Liver (tissue), 9 donors: ENCODE data around the gene THOC7. TPM values are rescaled to one million over a fixed set of nuclear protein-coding genes. Genes with fewer than 3 reads are reported as not detected.

ENCODE experiments used
- DNase-seq: peaks from one replicate; pipeline ENCODE4 v3.0.0-alpha.2; 2017; ENCODE audit warnings: low spot score
- H3K27ac ChIP-seq, 2 donors: one replicate each; pipeline ENCODE4 v1.7.0; 2013; ENCODE audit warnings: inconsistent platforms in 2 of 2, low read length in 2 of 2, control low read depth in 1 of 2, low read depth in 1 of 2, mild to moderate bottlenecking in 1 of 2
- H3K27me3 ChIP-seq, 4 donors: one replicate each; pipeline versions ENCODE4 v1.6.1 to v1.7.0; 2013; ENCODE audit warnings: low read length in 3 of 4, inconsistent platforms in 1 of 4, mild to moderate bottlenecking in 1 of 4, moderate library complexity in 1 of 4; ENCODE audit not compliant: control insufficient read depth in 4 of 4, insufficient read depth in 4 of 4
- H3K36me3 ChIP-seq, 4 donors: one replicate each; pipeline versions ENCODE4 v1.6.1 to v1.7.0; 2013; ENCODE audit warnings: low read length in 3 of 4, mild to moderate bottlenecking in 3 of 4, low read depth in 1 of 4, moderate library complexity in 1 of 4; ENCODE audit not compliant: control insufficient read depth in 4 of 4, insufficient read depth in 3 of 4
- H3K4me1 ChIP-seq, 4 donors: one replicate each; pipeline versions ENCODE4 v1.6.1 to v1.7.0; 2013; ENCODE audit warnings: low read length in 3 of 4, mild to moderate bottlenecking in 3 of 4, moderate library complexity in 1 of 4; ENCODE audit not compliant: control insufficient read depth in 4 of 4, insufficient read depth in 4 of 4
- H3K4me3 ChIP-seq, 3 donors: one replicate each; pipeline versions ENCODE4 v1.6.1 to v1.7.0; 2013; ENCODE audit warnings: low read length in 3 of 3, control low read depth in 1 of 3, low read depth in 1 of 3, mild to moderate bottlenecking in 1 of 3
- H3K9ac ChIP-seq, 2 donors: one replicate each; pipeline ENCODE4 v1.7.0; 2013; ENCODE audit warnings: low read length in 2 of 2, mild to moderate bottlenecking in 2 of 2, moderate library complexity in 2 of 2, control low read depth in 1 of 2, low read depth in 1 of 2
- H3K9me3 ChIP-seq, 4 donors: one replicate each; pipeline versions ENCODE4 v1.6.1 to v1.7.0; 2013; ENCODE audit warnings: low read length in 3 of 4; ENCODE audit not compliant: control insufficient read depth in 4 of 4
- CTCF ChIP-seq: fragments of 150-350 bp; IDR thresholded peaks from 2 replicates; pipeline ENCODE4 v1.5.1; 2017; ENCODE audit warnings: improper control_type of control experiment, low read depth, low read length; ENCODE audit not compliant: missing input control
- EGR1 ChIP-seq, 2 donors: IDR thresholded peaks; 2 replicates each; pipeline ENCODE4 v1.6.1; 2016 to 2018; ENCODE audit warnings: antibody characterized with exemption in 2 of 2, low read depth in 2 of 2
- FOXA1 ChIP-seq: IDR thresholded peaks from 2 replicates; pipeline ENCODE4 v1.6.1; 2016; ENCODE audit warnings: antibody characterized with exemption
- FOXA2 ChIP-seq: IDR thresholded peaks from 2 replicates; pipeline ENCODE4 v1.6.1; 2016; ENCODE audit warnings: antibody characterized with exemption
- GABPA ChIP-seq, 2 donors: IDR thresholded peaks in 1 of 2; conservative IDR thresholded peaks in 1 of 2; 2 replicates each; pipeline ENCODE4 v1.6.1; 2016; ENCODE audit warnings: antibody characterized with exemption in 2 of 2, mild to moderate bottlenecking in 1 of 2, moderate library complexity in 1 of 2
- HNF4A ChIP-seq, 2 donors: conservative IDR thresholded peaks; 2 replicates each; pipeline ENCODE4 v1.6.1; 2016; ENCODE audit warnings: antibody characterized with exemption in 2 of 2, mild to moderate bottlenecking in 2 of 2
- HNF4G ChIP-seq: IDR thresholded peaks from 2 replicates; pipeline ENCODE4 v1.6.1; 2016; ENCODE audit warnings: antibody characterized with exemption
- JUND ChIP-seq, 2 donors: IDR thresholded peaks; 2 replicates each; pipeline ENCODE4 v1.6.1; 2016; ENCODE audit warnings: antibody characterized with exemption in 2 of 2
- NR2F2 ChIP-seq: IDR thresholded peaks from 2 replicates; pipeline ENCODE4 v1.6.1; 2016; ENCODE audit warnings: antibody characterized with exemption
- RAD21 ChIP-seq, 2 donors: IDR thresholded peaks; 2 replicates each; pipeline ENCODE4 v1.6.1; 2016; ENCODE audit warnings: antibody characterized with exemption in 2 of 2, mild to moderate bottlenecking in 2 of 2
- REST ChIP-seq: IDR thresholded peaks from 2 replicates; pipeline ENCODE4 v1.6.1; 2016; ENCODE audit warnings: antibody characterized with exemption, mild to moderate bottlenecking
- RXRA ChIP-seq, 2 donors: IDR thresholded peaks; 2 replicates each; pipeline ENCODE4 v1.6.1; 2017 to 2018; ENCODE audit warnings: antibody characterized with exemption in 2 of 2, mild to moderate bottlenecking in 1 of 2
- SP1 ChIP-seq: IDR thresholded peaks from 2 replicates; pipeline ENCODE4 v1.6.1; 2018; ENCODE audit warnings: antibody characterized with exemption, mild to moderate bottlenecking
- TAF1 ChIP-seq: conservative IDR thresholded peaks from 2 replicates; pipeline ENCODE4 v1.6.1; 2016; ENCODE audit warnings: antibody characterized with exemption, mild to moderate bottlenecking
- YY1 ChIP-seq: IDR thresholded peaks from 2 replicates; pipeline ENCODE4 v1.6.1; 2016; ENCODE audit warnings: antibody characterized with exemption, mild to moderate bottlenecking
- WGBS: extraction: QIAGEN DNeasy Blood & Tissue Kit; methylation state at CpG from one replicate; pipeline ENCODE4 v1.1.7; 2013; 5-methylcytosine and 5-hydroxymethylcytosine counted together
- polyA plus RNA-seq, 2 donors: library from polyadenylated mRNA; stranded (reverse) in 1 of 2; unstranded in 1 of 2; fragments of 200-250 nt in 1 of 2; fragments of >200 nt in 1 of 2; fragmentation: Nextera tagmentation in 1 of 2; extraction: Ambion mirVana in 1 of 2; gene quantifications; one replicate each; pipeline versions ENCODE4 v1.2.1 to v1.2.3, GENCODE V29; 2013 to 2015
- total RNA-seq, 2 donors: library from RNA; depleted of rRNA; stranded (reverse); fragments of >200 nt; gene quantifications; one replicate each; pipeline ENCODE4 v1.2.3, GENCODE V29; 2014
- TF ChIP-seq, protein P1 (sequence below): IDR thresholded peaks from 2 replicates; pipeline ENCODE4 v1.6.1; 2016; ENCODE audit warnings: antibody characterized with exemption
- TF ChIP-seq, protein P2 (sequence below): IDR thresholded peaks from 2 replicates; pipeline ENCODE4 v1.6.1; 2016; ENCODE audit warnings: antibody characterized with exemption
- donor health status: healthy.
- donor health status: healthy.
- donor health status: healthy.
- donor health status: healthy.
- donor health status: healthy.

Gene THOC7
- total and polyA plus RNA-seq, 4 donors: 11.7 to 38.6 (median 23.0) TPM

DNA sequence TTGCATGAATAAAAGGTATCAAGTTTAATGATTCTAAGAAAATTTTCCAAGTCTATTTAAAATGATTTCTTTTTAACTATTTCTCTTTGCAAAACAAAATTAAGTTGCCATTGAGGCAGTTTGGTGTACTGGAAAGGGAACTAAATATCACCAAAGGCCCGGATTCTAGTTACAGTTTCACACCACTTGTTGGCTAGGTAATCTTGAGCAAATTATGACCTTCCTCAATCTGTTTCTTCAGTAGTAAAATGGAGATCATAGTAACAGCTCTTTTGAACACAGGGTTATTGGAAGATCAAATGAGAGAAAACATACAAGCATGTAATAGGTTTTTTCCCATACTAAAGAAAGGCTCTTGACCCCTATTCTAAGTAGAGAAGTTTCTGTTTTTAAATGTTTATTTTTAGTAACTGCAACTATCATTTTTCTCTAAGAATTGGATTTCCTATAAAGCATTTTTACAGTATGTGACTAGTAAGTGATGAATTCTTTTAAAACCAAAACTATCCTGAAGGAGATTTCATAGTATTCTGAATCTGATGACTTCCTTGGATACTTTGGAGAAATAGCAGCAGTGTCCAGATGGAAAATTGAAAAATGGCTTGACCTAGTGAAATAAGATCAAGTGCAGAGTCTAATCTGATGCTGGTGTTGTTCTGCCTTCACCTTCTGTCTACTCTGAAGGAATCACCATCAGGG, 32.9 kb upstream of the THOC7 start:
- no peaks in the 10 kb centered on the region for H3K27me3 ChIP-seq
- 82% methylated on average over 1 of the region's 1 CpG for WGBS
- TF ChIP-seq EGR1 (IDR thresholded peaks at IDR 0.05; ENCODE audit: low read depth in 2 of 2): no peak
- no peak for TF ChIP-seq HNF4G
- TF ChIP-seq, protein P1, sequence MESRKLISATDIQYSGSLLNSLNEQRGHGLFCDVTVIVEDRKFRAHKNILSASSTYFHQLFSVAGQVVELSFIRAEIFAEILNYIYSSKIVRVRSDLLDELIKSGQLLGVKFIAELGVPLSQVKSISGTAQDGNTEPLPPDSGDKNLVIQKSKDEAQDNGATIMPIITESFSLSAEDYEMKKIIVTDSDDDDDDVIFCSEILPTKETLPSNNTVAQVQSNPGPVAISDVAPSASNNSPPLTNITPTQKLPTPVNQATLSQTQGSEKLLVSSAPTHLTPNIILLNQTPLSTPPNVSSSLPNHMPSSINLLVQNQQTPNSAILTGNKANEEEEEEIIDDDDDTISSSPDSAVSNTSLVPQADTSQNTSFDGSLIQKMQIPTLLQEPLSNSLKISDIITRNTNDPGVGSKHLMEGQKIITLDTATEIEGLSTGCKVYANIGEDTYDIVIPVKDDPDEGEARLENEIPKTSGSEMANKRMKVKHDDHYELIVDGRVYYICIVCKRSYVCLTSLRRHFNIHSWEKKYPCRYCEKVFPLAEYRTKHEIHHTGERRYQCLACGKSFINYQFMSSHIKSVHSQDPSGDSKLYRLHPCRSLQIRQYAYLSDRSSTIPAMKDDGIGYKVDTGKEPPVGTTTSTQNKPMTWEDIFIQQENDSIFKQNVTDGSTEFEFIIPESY: no peak
- no peak for TF ChIP-seq REST
- TF ChIP-seq RAD21 (IDR thresholded peaks at IDR 0.05): no peak
- no peak for TF ChIP-seq GABPA (IDR thresholded peaks at IDR 0.05 in 1 of 2, conservative IDR thresholded peaks at IDR 0.05 in 1 of 2)
- no peak for TF ChIP-seq FOXA2
- TF ChIP-seq, protein P2, sequence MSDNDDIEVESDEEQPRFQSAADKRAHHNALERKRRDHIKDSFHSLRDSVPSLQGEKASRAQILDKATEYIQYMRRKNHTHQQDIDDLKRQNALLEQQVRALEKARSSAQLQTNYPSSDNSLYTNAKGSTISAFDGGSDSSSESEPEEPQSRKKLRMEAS: no peak
- no peak for TF ChIP-seq HNF4A (conservative IDR thresholded peaks at IDR 0.05)
- TF ChIP-seq SP1: no peak
- no peak for TF ChIP-seq CTCF
- TF ChIP-seq JUND (IDR thresholded peaks at IDR 0.05): no peak
- no peak for TF ChIP-seq RXRA (IDR thresholded peaks at IDR 0.05)
- no peak for TF ChIP-seq FOXA1
- no peak for TF ChIP-seq NR2F2
- TF ChIP-seq TAF1: no peak
- TF ChIP-seq YY1: no peak

More for the DNA sequence above, 32.9 kb upstream of the THOC7 start:
- Histone ChIP-seq H3K36me3 (peaks cover 0 to 7% (median 4%) of the 10 kb centered on the region in 4 donors), H3K4me1 (no peaks in the 10 kb centered on the region), H3K27ac (no peak overlapping the region), H3K4me3 (no peak overlapping the region), H3K9me3 (no peaks in the 10 kb centered on the region), H3K9ac (no peak overlapping the region)
- no peak for DNase-seq
